HG03378 (cell line): ENCODE results near the gene SOWAHB.
"Not testable (repeated sequence)": the region's sequence is repeated elsewhere in the genome, so short reads cannot be mapped to it uniquely, and the experiment has no call there.

Experiments
- ATAC-seq: cut with Tn5 transposase; IDR thresholded peaks from one replicate; pipeline ENCODE4 v1.9.1; 2021; ENCODE audit warnings: mild to moderate bottlenecking, moderate library complexity; ENCODE audit not compliant: unreplicated experiment

Gene SOWAHB

GRCh38 chr4:76896614-76897535 is 1.1 kb downstream of the SOWAHB start:
- ATAC-seq = no peak

GRCh38 chr4:76896048-76896447 is 1.9 kb downstream of the SOWAHB start:
- ATAC-seq = no peak

GRCh38 chr4:76895619-76896018 is 2.3 kb downstream of the SOWAHB start:
- ATAC-seq = no peak

GRCh38 chr4:76894537-76895255 is 3.2 kb downstream of the SOWAHB start:
- no peak for ATAC-seq

GRCh38 chr4:76892601-76893000 is 5.3 kb downstream of the SOWAHB start:
- ATAC-seq = no peak

GRCh38 chr4:76892001-76892400 is 5.9 kb downstream of the SOWAHB start:
- ATAC-seq = no peak

- ATAC-seq = no peak
Observed at GRCh38 chr4:76886848-76887441, 11.0 kb downstream of the SOWAHB start.

GRCh38 chr4:76886214-76886613 is 11.7 kb downstream of the SOWAHB start:
- ATAC-seq = no peak

- ATAC-seq = no peak
Observed at GRCh38 chr4:76883147-76883546, 14.8 kb downstream of the SOWAHB start.

GRCh38 chr4:76882630-76883029 is 15.3 kb downstream of the SOWAHB start:
- ATAC-seq = no peak

GRCh38 chr4:76881375-76881774 is 16.6 kb downstream of the SOWAHB start:
- ATAC-seq = no peak

GRCh38 chr4:76879731-76880364 is 18.1 kb downstream of the SOWAHB start:
- ATAC-seq = no peak

GRCh38 chr4:76878641-76879165 is 19.2 kb downstream of the SOWAHB start:
- ATAC-seq = not testable (repeated sequence)

GRCh38 chr4:76874176-76874575 is 23.8 kb downstream of the SOWAHB start:
- ATAC-seq = no peak

- ATAC-seq = no peak
Observed at GRCh38 chr4:76873495-76873894, 24.4 kb downstream of the SOWAHB start.

- ATAC-seq = no peak
Observed at GRCh38 chr4:76872556-76872955, 25.4 kb downstream of the SOWAHB start.

- ATAC-seq = not testable (repeated sequence)
Observed at GRCh38 chr4:76868780-76869179, 29.2 kb downstream of the SOWAHB start.

- ATAC-seq = no peak
Observed at GRCh38 chr4:76867880-76868655, 29.9 kb downstream of the SOWAHB start.

- ATAC-seq = no peak
Observed at GRCh38 chr4:76867377-76867776, 30.6 kb downstream of the SOWAHB start.

- no peak for ATAC-seq
Observed at GRCh38 chr4:76866641-76867040, 31.3 kb downstream of the SOWAHB start.
